ENCODE measurements around the gene RPS6KA5.
"Not testable (repeated sequence)": the region's sequence is repeated elsewhere in the genome, so short reads cannot be mapped to it uniquely, and the experiment has no call there.

The RPS6KA5 gene

DNA sequence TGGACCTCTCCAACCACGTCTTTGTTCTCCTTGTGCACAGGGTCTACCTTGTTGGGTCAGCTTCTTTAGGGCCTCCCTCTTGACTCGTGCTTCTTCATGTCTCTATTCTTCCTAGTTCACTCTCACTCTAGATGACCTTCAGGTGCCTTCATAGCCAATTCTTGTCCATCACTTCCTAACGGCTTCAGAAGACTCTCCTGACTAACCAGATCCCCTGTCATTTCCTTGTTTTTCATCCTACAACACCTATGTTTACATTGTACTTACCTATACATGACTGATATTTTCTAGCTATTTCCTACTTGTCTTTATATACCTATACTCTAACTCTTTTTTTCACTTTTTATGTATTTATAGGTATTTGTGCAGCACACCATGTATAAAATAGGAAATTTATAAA is 117.1 kb downstream of the RPS6KA5 start:
- H3K27ac Mint-ChIP-seq = no peak overlapping the region
- H3K36me3 Mint-ChIP-seq (ENCODE audit: low read depth) = peaks cover 66% of the 10 kb centered on the region

DNA sequence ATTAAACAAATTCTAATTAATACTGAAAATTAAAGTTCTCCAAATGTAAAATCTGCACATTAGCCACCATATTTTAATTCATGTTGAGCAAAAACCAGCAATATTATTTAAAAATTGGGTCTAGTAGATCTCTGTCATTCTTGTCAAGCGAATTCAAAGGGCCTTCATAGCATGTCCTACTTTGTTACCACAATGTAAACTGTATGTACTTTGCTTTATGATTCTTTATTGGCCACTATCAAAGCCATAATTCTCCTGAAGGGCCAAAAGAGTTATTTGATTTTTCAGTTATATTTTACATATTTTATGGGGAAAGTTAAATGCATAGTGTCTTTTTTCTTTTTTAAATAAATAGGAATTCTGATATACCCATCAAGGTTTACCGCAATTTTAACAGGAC is 117.9 kb downstream of the RPS6KA5 start:
- Mint-ChIP-seq H3K9me3 (peaks cover 32% of the 10 kb centered on the region), H3K27me3 (ENCODE audit: low read depth) (no peaks in the 10 kb centered on the region), H3K36me3 (ENCODE audit: low read depth) (peaks cover 73% of the 10 kb centered on the region), H3K27ac (no peak overlapping the region), H3K4me3 (no peak overlapping the region), H3K4me1 (ENCODE audit: low read depth) (peaks cover 5% of the 10 kb centered on the region)
- no peak for DNase-seq (ENCODE audit: low spot score)

More for the DNA sequence above, 117.1 kb downstream of the RPS6KA5 start:
- peaks cover 29% of the 10 kb centered on the region for H3K9me3 Mint-ChIP-seq
- no peak for DNase-seq (ENCODE audit: low spot score)
- H3K4me1 Mint-ChIP-seq (ENCODE audit: low read depth) = peaks cover 5% of the 10 kb centered on the region
- no peaks in the 10 kb centered on the region for H3K27me3 Mint-ChIP-seq (ENCODE audit: low read depth)
- H3K4me3 Mint-ChIP-seq = no peak overlapping the region

DNA sequence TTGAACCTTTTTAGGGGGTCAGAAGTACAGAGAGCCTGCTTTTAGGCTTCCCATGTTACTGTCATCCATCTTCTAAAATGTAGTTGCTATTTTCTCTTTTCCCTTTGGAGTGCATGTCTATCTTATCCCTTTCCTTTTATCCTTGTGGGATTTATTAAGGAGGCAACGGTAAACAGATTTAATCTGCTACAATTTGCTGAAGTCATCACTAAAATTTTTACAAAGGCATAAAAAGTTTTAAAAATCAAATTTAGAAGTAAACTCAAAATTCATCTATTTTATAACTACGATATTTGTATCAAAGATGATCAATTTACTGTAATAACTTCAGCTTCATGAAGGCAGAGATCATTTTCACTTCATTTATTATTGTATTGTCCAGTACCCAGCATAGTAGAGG is 118.7 kb downstream of the RPS6KA5 start:
- Mint-ChIP-seq H3K4me1 (ENCODE audit: low read depth) (peaks cover 5% of the 10 kb centered on the region), H3K27ac (no peak overlapping the region), H3K9me3 (peaks cover 38% of the 10 kb centered on the region), H3K27me3 (ENCODE audit: low read depth) (no peaks in the 10 kb centered on the region), H3K4me3 (no peak overlapping the region), H3K36me3 (ENCODE audit: low read depth) (peaks cover 78% of the 10 kb centered on the region)
- no peak for DNase-seq (ENCODE audit: low spot score)

DNA sequence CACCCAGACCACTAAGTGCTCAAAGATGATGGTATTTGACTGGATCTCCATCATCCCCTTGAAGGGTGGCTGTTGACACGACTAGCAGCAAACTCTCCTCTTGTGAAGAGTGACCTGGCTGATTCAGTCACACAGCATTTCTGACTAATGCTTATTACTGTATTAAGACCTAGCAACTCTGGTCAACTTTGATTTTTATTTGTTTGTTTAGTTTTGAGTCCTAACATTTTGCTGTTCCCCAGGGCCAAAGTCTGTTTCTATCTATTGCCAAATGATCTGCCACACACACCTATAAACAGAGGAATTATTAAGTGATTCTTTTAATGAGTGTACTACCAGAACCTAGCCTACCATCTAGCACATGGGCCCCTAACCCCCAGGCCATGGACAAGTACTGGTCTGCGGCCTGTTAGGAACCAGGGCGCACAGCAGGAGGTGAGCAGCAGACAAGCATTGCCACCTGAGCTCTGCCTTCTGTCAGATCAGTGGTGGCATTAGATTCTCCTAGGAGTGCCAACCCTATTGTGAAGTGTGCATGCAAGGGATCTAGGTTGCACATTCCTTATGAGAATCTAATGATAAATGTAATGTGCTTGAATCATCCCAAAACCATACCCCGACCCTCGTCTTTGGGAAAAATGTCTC is 120.0 kb downstream of the RPS6KA5 start:
- peaks cover 75% of the 10 kb centered on the region for H3K36me3 Mint-ChIP-seq (ENCODE audit: low read depth)
- H3K27me3 Mint-ChIP-seq (ENCODE audit: low read depth) = no peaks in the 10 kb centered on the region
- H3K4me1 Mint-ChIP-seq (ENCODE audit: low read depth) = no peaks in the 10 kb centered on the region
- no peak for DNase-seq (ENCODE audit: low spot score)
- no peak overlapping the region for H3K27ac Mint-ChIP-seq
- H3K9me3 Mint-ChIP-seq = peaks cover 38% of the 10 kb centered on the region
- H3K4me3 Mint-ChIP-seq = no peak overlapping the region

DNA sequence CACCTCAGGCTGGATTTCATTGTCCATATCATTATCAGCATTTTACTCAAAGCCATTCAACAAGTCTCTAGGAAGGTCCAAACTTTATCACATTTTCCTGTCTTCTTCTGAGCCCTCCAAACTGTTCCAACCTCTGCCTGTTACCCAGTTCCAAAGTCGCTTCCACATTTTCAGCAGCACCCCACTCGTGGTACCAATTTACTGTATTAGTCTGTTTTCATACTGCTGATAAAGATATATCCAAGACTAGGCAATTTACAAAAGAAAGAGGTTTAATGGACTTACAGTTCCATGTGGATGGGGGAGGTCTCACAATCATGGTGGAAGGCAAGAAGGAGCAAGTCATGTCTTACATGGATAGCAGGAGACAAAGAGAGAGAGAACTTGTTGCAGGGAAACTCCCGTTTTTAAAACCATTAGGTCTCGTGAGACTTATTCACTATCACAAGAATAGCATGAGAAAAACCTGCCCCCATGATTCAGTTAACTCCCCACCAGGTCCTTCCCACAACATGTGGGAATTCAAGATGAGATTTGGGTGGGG is 121.1 kb downstream of the RPS6KA5 start:
- not testable (repeated sequence) for H3K4me3 Mint-ChIP-seq; H3K27ac Mint-ChIP-seq; H3K4me1 Mint-ChIP-seq (ENCODE audit: low read depth); H3K27me3 Mint-ChIP-seq (ENCODE audit: low read depth); DNase-seq (ENCODE audit: low spot score)
- Mint-ChIP-seq H3K9me3 (peaks cover 38% of the 10 kb centered on the region), H3K36me3 (ENCODE audit: low read depth) (peaks cover 73% of the 10 kb centered on the region)

DNA sequence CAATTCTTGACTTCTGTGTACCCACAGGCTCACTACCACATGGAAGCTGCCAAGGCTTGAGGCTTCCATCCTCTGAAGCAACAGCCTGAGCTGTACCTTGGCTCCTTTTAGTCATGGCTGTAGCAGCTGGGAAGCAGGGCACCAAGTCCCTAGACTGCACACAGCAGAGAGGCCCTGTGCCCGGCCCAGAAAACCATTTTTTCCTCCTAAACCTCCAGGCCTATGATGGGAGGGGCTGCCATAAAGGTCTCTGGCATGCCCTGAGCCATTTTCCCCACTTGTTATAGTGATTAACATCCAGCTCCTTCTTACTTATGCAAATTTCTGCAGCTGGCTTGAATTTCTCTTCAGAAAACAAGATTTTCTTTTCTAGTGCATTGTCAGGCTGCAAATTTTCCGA is 121.8 kb downstream of the RPS6KA5 start:
- H3K4me3 Mint-ChIP-seq = no peak overlapping the region
- H3K9me3 Mint-ChIP-seq = peaks cover 38% of the 10 kb centered on the region
- peaks cover 69% of the 10 kb centered on the region for H3K36me3 Mint-ChIP-seq (ENCODE audit: low read depth)
- H3K4me1 Mint-ChIP-seq (ENCODE audit: low read depth) = no peaks in the 10 kb centered on the region
- no peak for DNase-seq (ENCODE audit: low spot score)
- H3K27ac Mint-ChIP-seq = no peak overlapping the region
- no peaks in the 10 kb centered on the region for H3K27me3 Mint-ChIP-seq (ENCODE audit: low read depth)

DNA sequence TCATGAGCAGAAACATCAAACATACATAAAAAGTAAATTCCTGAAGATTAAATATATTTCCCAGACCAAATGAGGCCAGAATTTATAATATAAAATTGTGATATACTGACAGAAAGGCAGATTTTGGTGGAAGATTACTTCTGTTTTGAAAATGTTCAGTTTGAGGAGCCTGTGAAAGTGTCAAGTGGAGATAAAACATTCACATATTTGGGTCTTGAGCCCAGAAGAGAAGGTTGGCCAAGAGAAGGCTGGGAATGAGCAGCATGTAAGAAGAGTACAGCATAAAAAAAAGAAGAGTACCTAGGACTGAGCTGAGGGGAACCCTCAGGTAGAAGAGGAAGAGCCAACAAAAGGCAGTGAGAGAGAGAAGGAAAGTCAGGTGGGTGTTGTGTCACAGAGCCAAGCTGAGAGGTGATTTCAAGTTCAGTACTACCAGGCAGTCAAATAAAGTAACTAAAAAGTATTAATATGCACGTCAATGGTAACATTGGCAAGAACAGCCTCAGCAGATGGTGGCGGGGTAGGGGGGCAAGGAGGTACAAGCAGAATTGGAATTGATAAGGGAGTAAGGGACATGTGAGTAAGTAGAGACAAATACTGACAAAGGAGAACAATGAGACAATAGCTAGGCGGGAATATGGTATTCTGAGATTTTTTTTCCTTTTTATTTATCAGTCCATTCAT is 123.5 kb downstream of the RPS6KA5 start:
- H3K27ac Mint-ChIP-seq = no peak overlapping the region
- peaks cover 58% of the 10 kb centered on the region for H3K36me3 Mint-ChIP-seq (ENCODE audit: low read depth)

DNA sequence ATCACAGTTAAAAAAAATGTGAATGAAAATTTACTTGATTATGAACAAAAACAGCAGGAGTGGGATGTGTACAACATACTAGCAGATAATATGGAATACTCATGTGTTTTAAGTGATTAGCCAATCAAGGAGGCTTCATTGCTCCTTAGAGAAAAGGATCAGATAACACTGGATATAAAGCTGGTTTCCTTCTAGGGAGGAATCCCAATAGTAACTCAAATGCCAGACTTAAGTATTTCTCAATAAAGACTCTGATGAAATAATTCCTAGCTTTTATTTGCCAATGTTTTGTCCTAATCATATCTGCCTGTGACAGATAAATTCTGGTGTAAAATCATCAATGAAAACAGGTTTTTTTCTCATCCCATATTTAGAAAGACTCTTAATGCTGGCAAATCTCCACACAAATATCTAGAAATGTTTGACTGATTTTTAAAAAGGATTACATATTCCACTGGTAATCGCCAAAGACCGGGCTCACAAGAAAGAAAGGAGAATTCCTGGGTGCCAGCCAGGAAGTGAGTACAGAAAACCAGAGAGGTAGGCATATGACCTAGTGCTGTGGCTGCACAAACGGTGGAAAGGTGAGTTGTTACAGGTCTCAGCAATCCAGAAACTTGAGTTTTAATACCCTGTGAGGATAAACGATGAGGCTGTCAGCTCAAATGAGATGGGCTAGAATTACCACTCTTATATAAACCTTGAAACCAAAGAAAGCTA is 135.7 kb downstream of the RPS6KA5 start:
- Mint-ChIP-seq H3K4me3 (no peak overlapping the region), H3K27ac (no peak overlapping the region), H3K9me3 (no peaks in the 10 kb centered on the region), H3K4me1 (ENCODE audit: low read depth) (peaks cover 7% of the 10 kb centered on the region), H3K36me3 (ENCODE audit: low read depth) (peaks cover 38% of the 10 kb centered on the region), H3K27me3 (ENCODE audit: low read depth) (no peaks in the 10 kb centered on the region)
- no peak for DNase-seq (ENCODE audit: low spot score)

More for the DNA sequence above, 123.5 kb downstream of the RPS6KA5 start:
- no peak for DNase-seq (ENCODE audit: low spot score)
- Mint-ChIP-seq H3K4me1 (ENCODE audit: low read depth) (no peaks in the 10 kb centered on the region), H3K4me3 (no peak overlapping the region), H3K9me3 (peaks cover 38% of the 10 kb centered on the region), H3K27me3 (ENCODE audit: low read depth) (no peaks in the 10 kb centered on the region)

DNA sequence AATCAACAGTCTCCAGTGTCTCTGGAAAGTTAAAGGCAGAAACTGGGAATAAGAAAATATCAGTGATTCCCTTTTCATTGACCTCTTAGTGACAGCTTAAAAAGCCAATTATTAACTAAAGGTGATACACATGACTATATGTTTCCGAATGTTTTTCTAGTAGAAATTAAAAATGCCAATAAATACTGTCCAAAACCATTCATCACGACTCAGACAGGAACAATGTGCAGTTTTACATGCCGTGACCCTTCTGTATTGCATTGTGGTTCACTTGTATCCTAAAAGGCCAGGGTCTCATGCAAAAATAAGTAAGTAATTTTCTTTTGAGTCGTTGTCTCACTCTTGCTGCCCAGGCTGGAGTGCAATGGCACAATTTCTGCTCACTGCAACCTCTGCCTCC is 138.3 kb downstream of the RPS6KA5 start:
- Mint-ChIP-seq H3K36me3 (ENCODE audit: low read depth) (peaks cover 57% of the 10 kb centered on the region), H3K4me1 (ENCODE audit: low read depth) (peaks cover 9% of the 10 kb centered on the region), H3K27me3 (ENCODE audit: low read depth) (no peaks in the 10 kb centered on the region), H3K27ac (no peak overlapping the region), H3K4me3 (no peak overlapping the region), H3K9me3 (no peaks in the 10 kb centered on the region)
- DNase-seq (ENCODE audit: low spot score) = no peak

DNA sequence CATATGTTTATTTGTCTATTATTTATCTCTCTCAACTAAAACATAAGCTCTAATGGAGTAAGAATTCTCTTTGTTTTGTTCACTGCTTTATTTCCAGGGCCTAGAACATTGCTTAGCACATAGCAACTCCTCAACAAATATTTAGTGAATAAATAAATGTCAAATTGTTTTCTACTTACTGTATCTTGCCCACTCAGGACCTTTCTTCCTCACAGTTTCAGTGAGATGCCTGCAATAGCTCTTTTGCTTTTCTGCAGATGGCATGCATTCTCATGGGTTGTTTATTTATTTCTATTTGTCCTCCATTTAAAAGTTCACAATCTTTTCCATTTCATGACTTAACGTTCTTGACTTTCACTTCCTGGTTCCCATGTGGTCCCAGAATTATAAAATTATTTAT is 149.3 kb downstream of the RPS6KA5 start:
- H3K4me3 Mint-ChIP-seq = no peak overlapping the region
- H3K27ac Mint-ChIP-seq = no peak overlapping the region
- no peaks in the 10 kb centered on the region for H3K27me3 Mint-ChIP-seq (ENCODE audit: low read depth)
- H3K4me1 Mint-ChIP-seq (ENCODE audit: low read depth) = peaks cover 19% of the 10 kb centered on the region
- no peaks in the 10 kb centered on the region for H3K9me3 Mint-ChIP-seq
- DNase-seq (ENCODE audit: low spot score) = no peak
- peaks cover 38% of the 10 kb centered on the region for H3K36me3 Mint-ChIP-seq (ENCODE audit: low read depth)

DNA sequence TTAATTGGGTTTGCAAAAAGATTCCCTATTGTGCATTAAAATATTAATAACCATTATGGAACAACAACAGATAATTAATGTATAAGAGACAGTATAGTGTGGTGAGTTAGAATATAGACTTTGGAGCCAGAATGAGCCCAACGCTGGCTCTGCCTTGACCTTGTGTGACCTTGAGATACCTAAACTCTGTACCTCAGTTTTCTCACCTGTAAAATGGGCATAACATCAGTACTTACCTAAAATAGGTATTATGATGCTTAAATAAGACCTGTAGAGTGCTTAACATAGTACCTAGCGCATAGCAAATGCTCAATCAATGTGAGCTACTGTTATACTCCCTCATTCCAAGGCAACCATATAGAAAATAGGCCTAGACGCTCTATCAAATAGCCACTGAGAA is 153.3 kb downstream of the RPS6KA5 start:
- H3K27ac Mint-ChIP-seq = no peak overlapping the region
- no peaks in the 10 kb centered on the region for H3K9me3 Mint-ChIP-seq
- no peaks in the 10 kb centered on the region for H3K27me3 Mint-ChIP-seq (ENCODE audit: low read depth)
- DNase-seq (ENCODE audit: low spot score) = no peak
- peaks cover 26% of the 10 kb centered on the region for H3K4me1 Mint-ChIP-seq (ENCODE audit: low read depth)
- H3K36me3 Mint-ChIP-seq (ENCODE audit: low read depth) = peaks cover 37% of the 10 kb centered on the region
- H3K4me3 Mint-ChIP-seq = no peak overlapping the region

DNA sequence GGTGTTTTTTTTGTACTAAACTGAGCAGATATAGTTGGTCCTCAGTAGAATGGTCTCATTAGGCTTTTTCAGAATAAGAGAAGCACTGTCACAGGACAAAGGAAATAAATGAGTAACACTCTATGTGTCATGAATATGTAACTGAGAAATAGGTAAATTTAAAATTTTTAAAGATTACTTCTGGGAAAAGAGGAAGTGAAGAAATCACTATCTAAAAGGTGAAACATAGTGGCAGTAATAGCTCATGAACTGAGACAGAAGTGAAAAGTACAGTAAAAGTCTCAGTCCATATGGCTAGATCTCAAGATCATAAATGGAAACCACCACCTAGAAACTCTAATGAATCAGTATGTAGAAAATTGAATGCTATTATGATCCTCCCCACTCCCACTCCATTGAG is 154.9 kb downstream of the RPS6KA5 start:
- Mint-ChIP-seq H3K27me3 (ENCODE audit: low read depth) (no peaks in the 10 kb centered on the region), H3K27ac (peak overlapping the region; percentile 55), H3K9me3 (no peaks in the 10 kb centered on the region), H3K36me3 (ENCODE audit: low read depth) (peaks cover 35% of the 10 kb centered on the region), H3K4me1 (ENCODE audit: low read depth) (peaks cover 20% of the 10 kb centered on the region), H3K4me3 (peak overlapping the region; percentile 12)
- no peak for DNase-seq (ENCODE audit: low spot score)

DNA sequence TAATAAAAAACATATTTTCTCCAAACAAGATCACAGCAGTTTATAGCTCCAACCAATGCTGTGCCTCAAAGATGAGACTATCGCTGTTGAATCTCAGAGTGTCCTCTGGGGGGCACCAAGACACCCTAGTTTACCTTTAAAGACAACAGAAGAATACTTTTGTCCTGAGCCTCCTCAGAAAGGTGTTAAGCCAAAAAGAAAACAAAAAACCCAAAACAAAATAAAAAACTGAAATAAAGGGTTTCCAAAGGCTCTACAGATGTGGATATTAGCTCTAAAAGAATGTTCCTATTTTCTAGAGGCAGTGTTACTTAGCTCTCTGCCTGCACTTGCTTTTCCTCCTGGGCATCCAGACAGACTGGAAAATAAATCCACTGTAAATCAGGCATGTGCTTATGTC is 157.3 kb downstream of the RPS6KA5 start:
- no peak overlapping the region for H3K27ac Mint-ChIP-seq
- no peaks in the 10 kb centered on the region for H3K27me3 Mint-ChIP-seq (ENCODE audit: low read depth)
- DNase-seq (ENCODE audit: low spot score) = peak; percentile 31
- H3K4me3 Mint-ChIP-seq = no peak overlapping the region
- H3K4me1 Mint-ChIP-seq (ENCODE audit: low read depth) = peaks cover 20% of the 10 kb centered on the region
- H3K36me3 Mint-ChIP-seq (ENCODE audit: low read depth) = peaks cover 45% of the 10 kb centered on the region
- no peaks in the 10 kb centered on the region for H3K9me3 Mint-ChIP-seq

DNA sequence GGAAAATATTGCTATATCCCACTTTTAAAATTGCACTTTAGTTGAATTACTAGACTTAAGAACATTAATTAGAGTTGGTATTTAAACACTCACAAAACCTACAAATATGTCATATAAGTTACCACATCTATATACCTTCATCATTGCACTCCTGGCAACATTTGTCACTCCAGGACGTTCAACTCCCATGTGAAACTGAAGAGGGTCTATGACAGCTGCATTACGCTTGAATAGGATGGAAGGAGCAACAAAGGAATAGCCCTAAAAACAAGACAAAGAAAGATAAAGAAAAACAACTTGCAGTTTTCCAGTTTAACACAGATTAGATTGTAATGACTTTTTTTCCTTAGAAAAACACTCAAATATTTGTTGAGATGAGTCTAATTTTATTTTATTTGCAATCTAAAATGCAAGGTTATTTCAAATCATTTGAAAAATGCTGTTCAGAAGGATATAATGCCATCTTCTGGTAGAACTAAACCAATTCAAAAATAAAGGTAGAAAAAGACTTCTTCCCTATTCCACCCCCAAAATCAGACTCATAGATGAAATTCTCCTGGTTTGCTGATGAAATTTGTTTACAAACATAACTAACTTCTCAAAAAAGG is 159.9 kb downstream of the RPS6KA5 start:
- Mint-ChIP-seq H3K4me1 (ENCODE audit: low read depth) (peaks cover 9% of the 10 kb centered on the region), H3K36me3 (ENCODE audit: low read depth) (peaks cover 53% of the 10 kb centered on the region), H3K4me3 (no peak overlapping the region), H3K27ac (no peak overlapping the region), H3K9me3 (no peaks in the 10 kb centered on the region), H3K27me3 (ENCODE audit: low read depth) (no peaks in the 10 kb centered on the region)
- no peak for DNase-seq (ENCODE audit: low spot score)

All from T-helper 2 cell treated with Interferon-gamma antibody and Interleukin-4, amounts not matched to agents 5 μg/mL and 100 μg/mL, for 36 hours (primary cell).